GM19397 (cell line): ENCODE data around the gene HUS1.
"Not testable (repeated sequence)": the region's sequence is repeated elsewhere in the genome, so short reads cannot be mapped to it uniquely, and the experiment has no call there.

ENCODE experiments used
- ATAC-seq: cut with Tn5 transposase; IDR thresholded peaks from one replicate; pipeline ENCODE4 v1.9.1; 2021; ENCODE audit warnings: mild to moderate bottlenecking, moderate library complexity; ENCODE audit not compliant: unreplicated experiment

Gene HUS1

DNA sequence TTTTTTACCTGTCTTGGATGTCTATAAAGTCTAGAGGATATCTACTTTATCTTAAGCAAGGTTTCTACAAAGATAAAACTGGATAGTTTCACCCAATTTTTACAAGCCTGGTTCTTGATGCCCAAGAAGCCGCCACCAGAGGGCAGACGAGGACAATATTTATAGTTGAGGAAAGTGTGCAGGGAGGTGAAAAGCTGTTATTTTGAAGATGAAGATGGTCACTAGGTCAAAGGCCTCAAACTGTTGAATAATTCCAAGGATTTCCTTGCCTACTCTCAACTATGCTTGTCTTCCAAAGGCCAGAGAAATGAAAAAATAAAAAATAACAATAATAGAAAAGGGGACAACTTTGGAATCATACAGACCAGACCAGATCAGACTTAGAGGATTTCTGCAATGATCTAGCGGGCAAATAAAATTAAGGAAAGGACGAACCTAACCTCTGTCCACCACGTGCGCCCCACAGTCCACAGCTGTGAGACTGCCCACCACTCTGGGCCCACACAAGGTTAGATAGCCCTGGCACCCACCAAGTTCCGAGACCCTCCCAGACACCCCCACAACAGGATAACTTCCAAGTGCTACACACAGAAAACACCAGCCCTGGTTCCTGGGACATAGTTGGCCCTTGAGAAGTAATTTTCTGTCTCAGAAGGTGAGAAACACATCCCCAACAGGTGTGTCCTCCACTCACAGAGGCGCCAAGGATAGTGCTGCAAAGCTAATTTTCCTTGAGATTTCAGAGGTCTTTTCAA, 34.0 kb downstream of the HUS1 start:
- no peak for ATAC-seq

DNA sequence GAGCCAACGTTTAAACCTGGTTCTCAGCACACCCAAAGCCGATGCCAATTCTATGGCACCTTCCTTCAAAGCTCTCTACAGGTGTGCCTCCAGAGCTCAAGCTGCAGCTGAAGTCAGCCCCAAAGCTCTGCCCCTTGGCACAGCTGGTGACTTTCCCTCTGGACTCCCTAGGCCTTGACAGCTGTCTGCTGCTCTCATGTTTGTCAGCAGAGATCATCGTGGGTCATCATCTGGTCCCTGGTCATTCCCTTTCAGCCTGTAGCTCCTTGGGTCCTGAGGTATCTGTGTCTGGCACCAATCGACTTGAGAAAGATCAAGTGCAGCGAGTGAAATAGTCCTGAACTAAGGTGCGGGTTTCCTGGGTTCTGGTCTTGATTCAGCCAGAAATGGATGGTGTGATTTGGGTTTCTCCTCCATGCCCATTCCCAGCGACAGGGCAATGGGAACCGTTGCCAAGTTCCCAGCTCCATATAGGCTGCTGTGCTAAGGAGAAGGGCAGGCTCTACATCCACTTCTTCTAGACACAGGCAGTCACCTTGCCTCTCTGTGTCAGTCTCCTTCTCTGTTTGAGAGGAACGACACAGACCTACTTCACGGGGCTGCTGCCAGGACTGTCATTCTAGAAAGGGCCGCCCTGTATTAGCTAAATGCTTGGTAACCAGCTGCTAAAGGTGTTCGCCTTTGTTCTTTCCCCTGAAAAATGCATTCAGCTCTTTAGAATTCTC, 34.7 kb downstream of the HUS1 start:
- ATAC-seq, result no peak

DNA sequence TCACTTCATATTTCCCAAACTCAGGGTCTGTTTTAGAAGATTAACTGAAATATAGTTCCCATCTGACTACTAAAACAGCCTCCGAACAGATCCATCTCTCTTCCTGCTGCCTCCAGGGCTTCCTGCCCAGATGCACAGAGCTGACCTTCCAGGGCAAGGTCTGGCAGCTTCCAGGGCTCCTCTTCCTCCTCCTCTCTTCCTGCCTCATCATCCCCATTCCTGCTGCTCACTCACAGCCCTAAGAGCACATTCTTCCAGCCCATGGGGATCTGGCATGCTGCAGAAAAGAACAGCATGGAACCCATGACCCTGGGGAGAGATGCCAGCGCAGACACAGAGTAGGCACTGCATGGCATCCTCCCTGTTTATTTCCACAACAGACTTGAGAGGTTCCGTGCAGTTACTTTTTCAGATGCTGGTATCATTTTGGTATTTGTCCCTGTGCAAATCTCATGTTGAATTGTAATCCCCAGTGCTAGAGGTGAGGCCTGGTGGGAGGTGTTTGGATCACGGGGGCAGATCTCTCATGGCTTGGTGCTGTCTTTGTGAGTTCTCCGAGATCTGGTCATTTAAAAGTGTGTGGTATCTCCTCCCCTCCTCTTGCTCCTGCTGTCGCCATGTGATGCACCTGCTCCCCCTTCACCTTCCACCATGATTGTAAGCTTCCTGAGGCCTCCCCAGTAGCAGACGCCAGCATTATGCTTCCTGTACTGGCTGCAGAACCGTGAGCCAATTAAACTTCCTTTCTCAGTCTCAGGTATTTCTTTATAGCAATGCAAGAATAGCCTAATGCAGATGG, 35.5 kb downstream of the HUS1 start:
- no peak for ATAC-seq

DNA sequence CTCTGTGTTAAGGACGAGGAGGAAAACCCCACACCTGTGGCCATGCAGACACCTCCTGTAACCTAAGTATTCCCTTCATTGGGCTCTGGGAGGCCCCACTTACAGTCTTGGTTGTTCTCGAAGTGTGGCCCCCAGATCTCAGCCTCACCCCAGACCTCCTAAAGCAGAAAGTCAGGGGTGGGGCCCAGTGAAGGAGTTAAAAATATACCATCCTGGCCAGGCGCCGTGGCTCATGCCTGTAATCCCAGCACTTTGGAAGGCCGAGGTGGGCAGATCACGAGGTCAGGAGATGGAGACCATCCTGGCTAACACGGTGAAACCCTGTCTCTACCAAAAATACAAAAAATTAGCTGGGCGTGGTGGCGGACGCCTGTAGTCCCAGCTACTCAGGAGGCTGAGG, 36.8 kb downstream of the HUS1 start:
- not testable (repeated sequence) for ATAC-seq

DNA sequence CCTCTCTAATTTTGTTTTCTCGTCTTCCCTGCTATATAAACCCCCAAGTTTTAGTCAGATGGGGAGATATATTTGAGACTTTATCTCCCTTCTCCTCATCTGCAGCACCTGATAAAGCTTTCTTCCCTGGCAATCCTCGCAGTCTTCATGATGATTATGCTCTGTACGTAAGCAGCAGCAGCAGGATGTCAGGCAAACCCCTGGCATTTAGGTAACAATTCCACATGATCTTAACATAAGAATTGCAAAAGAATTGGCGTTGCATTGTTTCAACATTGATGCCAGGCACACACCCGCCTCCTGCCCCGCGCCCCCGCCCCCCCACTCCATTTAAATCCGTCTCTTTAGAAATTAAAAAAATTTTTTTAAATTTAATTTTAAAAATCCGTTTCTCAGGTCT, 37.3 kb downstream of the HUS1 start:
- ATAC-seq, result no peak

DNA sequence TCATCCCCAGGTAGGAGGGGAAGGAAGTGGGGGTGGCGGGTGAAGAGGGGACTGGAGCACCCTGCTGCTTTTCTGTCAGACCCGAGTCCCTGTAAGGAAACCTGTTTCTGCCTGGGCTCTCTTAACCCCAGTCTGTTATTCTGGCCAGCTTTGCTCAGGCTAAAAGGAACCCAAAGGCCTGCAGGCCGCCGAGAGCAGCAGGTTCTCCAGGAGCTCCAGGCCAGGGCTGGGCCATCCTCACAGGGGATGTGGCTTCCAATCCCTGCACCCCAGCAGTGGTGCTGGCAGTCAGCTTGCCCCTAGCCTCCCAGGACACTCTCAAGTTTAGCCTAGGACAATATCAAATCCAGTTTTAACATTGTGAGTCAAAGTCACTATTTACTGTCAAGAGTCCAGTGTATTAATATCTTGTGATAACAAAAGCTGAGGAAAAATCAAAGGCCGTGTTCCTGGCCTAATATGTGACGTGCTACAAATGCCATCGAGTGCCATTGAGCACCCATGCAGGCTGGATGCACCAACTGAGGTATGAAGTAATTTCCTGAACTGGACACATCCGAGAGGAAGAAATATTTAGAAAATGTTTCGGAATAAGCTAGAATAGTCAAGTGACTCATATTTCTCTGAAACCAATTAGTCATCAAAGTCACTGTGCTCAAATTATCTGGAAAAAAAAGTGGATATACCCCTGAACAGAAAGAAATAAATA, 38.1 kb downstream of the HUS1 start:
- ATAC-seq, result no peak

DNA sequence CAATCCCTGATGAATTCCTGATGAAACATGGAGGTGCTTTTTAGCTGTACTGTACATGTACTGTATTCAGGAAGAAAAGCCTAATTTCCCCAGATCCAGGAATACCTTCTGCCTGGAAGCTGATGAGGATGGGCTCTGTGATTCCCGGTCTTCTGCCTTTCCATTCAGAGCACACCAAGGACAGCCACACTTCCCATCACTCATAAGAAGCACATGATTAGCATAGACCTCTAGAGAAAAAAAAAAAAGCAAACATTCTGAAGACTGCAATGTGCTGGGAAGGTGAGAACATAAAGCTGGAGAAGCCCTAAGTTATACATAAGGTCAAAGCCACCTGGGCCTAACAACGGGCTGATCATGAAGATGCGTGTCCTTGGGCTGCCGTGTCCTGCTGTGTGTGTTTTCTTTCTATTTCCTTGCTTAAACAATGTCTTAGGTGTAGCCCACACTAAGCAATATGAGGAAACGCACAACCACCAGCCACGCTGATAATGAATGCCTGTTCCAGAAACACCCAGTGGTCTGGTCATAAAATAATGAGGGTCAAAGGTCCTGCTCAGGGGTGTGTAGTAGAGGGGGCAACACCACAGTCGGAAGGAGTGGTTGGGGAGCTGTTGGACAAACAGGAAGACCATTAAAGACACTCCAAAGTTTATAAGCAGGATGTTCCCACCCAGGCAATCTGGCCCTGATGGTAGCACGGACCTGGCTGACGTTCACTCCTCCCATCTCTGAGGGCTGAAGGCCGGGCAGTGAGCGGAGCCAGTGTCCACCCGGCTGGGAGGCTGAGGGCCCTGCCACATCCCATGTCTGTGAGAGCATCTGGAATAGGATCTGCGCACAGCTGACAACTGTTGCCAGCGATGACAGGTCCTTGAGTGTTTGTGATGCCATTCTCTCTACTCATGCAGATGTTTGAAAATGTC, 39.1 kb downstream of the HUS1 start:
- ATAC-seq, result no peak

DNA sequence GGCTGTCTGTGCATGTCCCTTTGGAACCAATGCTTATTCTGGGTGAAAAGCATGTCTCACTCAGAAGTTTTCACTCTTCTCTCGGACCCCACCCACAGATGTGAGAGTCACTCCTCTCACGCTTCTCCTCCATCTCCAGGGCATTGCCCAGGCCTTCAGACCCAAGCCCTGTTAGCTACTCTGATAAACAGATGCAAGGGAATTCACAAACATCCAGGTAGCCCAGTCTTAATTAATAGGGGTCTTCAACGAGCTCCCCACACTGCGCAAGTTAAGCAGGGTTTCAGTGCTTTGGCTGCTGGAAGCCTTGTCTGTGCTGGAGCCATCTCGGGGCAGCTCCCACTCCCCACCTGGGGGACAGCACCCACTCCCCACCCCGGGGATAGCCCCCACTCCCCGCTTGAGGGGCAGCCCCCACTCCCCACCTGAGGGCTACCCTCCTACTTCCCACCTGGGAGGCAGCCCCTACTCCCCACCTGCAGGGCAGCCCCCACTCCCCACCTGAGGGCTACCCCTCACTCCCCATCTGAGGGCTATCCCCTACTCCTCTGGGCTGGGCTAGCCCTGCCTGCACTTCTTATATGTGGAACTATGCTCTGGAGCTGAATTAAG, 39.9 kb downstream of the HUS1 start:
- ATAC-seq, result no peak

DNA sequence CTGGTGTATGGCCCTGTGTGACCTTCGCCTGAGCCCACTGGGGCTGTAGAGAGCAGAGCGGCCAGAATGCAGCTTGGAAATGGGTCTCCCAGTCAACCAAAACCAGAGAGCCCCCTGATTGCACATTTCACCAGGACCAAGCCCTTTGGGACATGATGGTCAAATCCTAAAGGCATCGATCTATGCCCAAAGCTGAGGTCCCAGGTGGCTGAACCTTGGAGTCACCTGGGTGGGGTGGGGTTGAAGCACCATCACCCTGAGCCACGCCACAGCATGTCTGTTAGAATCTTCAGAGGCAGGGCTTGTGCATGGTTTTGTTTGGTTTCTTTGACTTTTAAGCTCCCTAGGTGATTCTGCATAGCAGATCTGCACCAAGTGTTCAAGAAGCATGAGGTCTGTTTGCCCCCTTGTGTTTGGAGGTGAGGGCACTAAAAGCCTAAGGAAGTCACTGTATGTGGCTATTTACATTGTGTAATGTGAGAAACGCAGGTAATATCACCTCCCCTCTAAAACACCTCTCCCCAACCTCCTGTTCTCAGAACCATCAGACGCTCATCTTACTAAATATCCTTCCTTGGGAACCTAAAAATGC, 40.7 kb downstream of the HUS1 start:
- ATAC-seq, result no peak

DNA sequence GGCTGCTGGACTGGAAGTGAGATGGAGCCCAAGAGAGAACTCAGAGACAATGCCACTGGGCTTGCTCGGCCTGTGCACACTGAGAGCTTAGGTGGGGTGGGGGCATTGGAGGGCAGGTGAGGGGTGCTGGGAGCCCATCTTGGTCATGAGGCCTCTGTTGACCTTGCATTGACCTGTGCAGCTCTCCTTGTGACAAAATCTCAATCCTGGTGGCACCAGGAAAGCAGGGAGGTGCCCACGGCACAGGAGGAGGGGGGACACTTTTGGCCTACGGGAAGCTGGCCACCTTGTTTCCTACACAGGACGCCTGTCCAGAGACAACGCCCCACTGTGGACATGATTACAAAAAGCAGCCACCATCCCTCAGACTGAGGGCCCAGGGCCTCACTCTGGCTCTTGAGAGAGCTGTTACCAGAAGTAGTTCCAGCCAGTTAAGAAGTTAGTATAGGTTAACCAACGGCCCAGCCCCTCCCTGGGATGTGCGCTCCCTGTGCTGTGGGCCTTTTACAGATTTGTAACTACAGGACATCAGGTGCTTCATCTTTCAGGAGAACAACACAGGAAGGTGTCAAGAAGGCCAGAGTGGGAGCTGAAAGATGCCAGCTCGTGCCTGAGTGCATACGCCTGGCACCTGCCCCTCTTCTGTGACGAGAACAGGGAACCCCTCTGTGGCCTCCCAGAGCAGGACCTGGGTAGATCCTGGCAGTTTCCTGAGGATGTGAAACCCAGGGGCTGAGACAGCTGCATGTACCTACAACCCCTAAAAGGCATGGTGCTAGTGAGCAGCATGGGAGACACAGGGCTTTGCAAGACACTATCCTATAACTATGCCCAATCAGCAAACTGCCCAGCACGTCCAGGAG, 41.5 kb downstream of the HUS1 start:
- ATAC-seq, result peak; percentile 43

DNA sequence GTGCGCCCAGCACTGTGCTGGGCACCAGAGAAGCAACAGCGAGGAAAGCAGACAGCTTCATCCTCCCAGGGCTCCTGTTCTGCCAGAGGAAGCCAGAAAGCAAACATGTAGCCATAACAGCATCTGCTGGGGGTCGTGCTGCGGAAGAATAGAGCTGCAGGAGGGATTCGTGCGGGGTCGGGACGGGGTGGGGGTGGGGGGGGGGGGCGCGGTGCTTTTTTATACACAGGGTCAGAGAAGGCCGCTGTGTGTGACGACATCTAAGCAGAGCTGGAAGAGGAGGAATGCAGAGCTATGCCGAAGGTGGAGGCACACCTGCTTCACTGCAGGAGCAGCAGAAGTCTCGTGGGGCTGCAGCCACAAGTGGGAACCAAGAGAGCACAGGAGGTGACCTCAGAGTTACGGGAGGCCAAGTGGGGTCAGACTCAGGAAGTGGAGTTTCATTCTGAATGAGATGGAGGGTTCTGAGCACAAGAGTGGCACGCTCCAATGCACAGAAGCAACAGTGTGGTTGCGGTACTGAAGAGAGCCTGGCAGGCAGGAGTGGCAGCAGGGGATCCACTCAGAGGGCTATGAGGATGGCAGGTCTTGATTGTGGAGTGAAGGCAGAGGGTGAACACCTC, 42.2 kb downstream of the HUS1 start:
- ATAC-seq, result peak; percentile 93

DNA sequence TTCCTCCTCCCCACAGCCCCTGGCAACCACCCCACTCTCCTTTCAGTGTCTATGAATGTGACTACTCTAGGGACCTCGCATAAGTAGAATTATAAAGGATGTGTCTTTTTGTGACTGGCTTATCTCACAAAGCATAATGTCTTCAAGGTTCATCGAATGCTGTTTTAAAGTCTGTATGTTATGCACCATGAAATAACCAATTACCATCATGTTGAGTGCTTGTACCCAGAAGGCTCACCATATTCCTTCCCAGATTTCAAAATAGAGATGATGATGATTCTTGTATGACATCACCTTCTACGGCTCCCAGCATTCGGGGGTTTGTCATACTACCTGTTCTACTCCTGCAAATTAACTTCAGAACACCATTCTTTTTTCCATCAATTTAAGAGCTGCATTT, 43.1 kb downstream of the HUS1 start:
- no peak for ATAC-seq

DNA sequence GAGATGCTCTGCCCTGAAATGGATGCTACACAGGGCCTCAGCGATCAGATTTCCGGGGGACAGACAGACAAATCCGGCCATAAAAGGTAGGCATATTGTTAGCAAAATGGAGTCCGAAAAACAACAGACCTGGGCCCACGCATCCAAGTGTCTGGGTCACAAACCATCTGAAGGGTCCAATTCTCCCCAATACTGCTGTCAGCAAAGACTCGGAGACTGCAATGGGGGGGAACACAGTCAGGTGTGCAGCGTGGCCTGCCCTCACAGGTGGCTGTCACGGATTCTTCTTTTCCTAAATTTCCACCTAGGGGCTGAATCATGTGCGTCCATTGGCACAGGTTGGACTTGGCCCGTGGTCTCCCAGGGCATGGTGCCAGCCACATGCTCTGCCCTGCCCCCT, 44.1 kb downstream of the HUS1 start:
- no peak for ATAC-seq

DNA sequence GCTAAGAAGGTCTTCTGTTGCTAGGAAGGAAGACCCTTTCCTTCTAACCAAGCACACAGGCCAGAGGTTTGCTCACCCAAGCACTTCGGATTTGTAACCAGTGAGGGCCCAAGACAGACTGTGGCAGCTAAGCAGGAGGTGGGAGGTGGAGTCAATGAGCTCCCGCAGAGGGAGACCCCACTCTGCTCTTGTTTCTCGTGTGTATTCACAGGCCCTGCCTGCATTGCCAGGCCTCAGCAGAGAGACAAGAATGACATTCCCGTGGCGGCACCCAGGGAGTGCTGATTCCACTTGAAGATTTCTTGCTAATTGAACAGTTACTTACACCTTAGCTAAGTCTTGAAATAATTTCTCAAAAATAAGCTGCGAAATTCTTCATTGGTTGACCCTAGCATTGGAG, 44.6 kb downstream of the HUS1 start:
- no peak for ATAC-seq

DNA sequence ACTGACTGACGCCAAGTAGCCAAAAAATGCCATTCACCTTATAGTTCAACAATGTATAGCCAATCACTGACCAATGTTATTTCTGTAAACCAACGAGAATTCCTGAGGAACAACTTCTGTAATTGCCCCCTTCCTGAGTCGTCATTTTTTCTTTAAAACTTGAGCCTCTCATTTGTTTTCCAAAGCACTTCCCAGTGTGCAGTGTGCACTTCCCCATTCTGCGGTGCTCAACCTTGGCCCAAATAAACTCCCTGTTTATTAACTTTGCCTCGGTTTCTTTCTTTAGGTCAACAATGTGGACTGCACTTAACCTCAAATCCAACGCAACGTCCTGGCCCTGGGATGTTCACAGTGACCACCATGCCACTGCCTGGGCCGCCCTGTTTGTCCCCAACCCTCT, 46.2 kb downstream of the HUS1 start:
- ATAC-seq, result no peak

DNA sequence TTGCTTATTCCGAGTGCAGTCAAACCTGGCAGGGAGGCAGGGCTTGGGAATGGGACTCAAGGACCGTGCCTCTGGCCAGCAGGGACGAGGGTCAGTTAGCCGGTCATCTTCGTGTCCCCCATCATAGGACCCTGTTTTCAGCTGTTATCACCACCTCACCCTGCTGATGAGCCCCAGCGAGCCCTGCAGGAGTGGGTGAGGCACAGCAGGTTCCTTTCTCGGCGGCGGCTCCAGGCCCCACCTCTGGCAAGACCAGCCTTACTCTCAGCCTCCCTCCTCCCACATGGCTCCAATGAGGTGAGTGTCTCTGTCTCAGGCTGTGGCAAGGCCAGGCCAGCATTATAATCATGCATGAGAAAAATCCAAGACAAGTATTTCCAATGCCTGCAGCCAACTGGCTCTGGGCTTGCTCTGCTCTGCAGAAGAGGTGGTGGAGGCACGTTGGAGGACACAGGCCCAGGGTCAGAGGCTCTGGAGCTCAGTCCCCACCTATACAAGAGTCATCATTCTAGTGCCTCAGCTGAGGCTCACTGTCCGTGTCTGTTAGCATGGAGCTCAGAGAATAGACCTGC, 46.9 kb downstream of the HUS1 start:
- no peak for ATAC-seq

DNA sequence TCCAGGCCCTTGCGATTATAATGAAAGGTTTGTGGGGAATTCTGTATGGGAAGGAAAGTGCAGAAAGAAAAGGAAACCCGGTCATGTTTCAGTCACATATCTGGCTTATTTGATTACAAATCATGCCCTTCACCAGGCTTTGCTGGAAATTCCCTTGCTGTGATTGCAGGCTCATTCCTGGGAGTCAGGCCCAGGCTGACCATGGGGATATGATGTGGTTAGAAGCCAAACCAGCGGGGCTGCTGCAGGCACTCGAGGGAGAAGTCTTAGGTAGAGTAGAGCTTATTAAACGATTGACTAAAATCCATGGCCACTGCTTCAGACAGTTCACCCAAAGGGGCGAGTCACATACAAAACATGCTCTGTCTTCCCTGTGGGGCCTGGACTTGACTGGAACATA, 47.4 kb downstream of the HUS1 start:
- no peak for ATAC-seq
